H1 (cell line): ENCODE results near the gene ERC1.

Experiments used
- CBX5 ChIP-seq: fragments of 300-800, 300-1000 bp; sonication (generic); IDR thresholded peaks from 2 replicates; pipeline ENCODE4 v1.7.1; 2016; ENCODE audit warnings: antibody characterized with exemption, low read length, low read depth
- CTCF ChIP-seq, 3 experiments: IDR thresholded peaks; 1 replicate in 2 of 3; 2 replicates in 1 of 3; pipeline versions ENCODE4 v1.5.1 to v1.6.1; 2011; ENCODE audit warnings: low read length in 3 of 3, mild to moderate bottlenecking in 3 of 3, inconsistent platforms in 2 of 3, low read depth in 1 of 3, moderate library complexity in 1 of 3; ENCODE audit not compliant: insufficient read depth in 1 of 3; ENCODE audit errors: control extremely low read depth in 1 of 3
- EGR1 ChIP-seq: IDR thresholded peaks from 2 replicates; pipeline ENCODE4 v1.6.1; 2011; ENCODE audit warnings: low read depth, low read length, borderline replicate concordance
- FOSL1 ChIP-seq: IDR thresholded peaks from 2 replicates; pipeline ENCODE4 v1.6.1; 2011; ENCODE audit warnings: mild to moderate bottlenecking, low read depth, low read length, moderate library complexity; ENCODE audit not compliant: insufficient read depth
- POLR2A ChIP-seq, 2 experiments: IDR thresholded peaks; 1 replicate in 1 of 2; 2 replicates in 1 of 2; pipeline ENCODE4 v1.6.1; 2011; ENCODE audit warnings: low read depth in 2 of 2, low read length in 2 of 2, mild to moderate bottlenecking in 2 of 2; ENCODE audit errors: control extremely low read depth in 1 of 2
- RBBP5 ChIP-seq: IDR thresholded peaks from 2 replicates; pipeline ENCODE4 v1.7.1; 2012; ENCODE audit warnings: low read depth, mild to moderate bottlenecking, inconsistent platforms, low read length, moderate library complexity, borderline replicate concordance
- SP2 ChIP-seq: IDR thresholded peaks from 2 replicates; pipeline ENCODE4 v1.6.1; 2012; ENCODE audit warnings: mild to moderate bottlenecking, low read length, inconsistent platforms
- ZNF274 ChIP-seq: IDR thresholded peaks from 2 replicates; pipeline ENCODE4 v1.7.0; 2012; ENCODE audit warnings: low read length, borderline replicate concordance; ENCODE audit errors: extremely low read depth

DNA sequence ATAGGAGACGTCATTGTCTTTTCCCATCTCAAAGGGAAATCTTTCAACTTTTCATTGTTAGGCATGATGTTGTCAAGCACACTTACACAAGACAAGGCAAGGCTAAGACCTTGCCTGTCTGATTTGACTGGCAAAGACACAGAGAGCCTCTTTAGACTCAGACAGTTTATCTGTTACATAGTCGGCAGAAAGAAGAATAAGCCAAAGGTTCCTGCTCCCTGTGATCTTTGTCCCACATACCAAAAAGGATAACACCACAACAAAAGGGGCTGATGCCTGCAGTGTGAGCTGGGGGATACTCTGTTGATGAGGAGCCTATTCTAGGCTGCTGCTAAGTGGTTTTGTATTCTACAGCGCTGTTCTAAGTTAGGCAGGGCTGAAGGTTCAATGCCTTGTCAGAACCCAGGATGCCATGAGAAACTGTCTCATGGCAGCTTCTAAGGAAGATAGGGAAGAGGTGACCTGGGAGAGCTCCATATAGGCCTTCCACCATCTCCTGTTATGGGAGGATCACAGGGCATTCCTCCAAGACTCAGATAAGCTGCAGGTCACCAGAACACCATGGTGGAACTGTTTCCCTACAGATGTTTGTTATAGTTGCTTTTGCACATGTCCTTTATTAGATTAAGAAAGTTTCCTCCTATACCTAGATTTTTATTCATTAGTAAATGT, 12.7 kb downstream of the ERC1 start:
- TF ChIP-seq ZNF274 = no peak
- no peak for TF ChIP-seq POLR2A (IDR thresholded peaks at IDR 0.05; ENCODE audit: control extremely low read depth in 1 of 2, low read depth in 2 of 2, low read length in 2 of 2)
- no peak for TF ChIP-seq SP2
- no peak for TF ChIP-seq CTCF (IDR thresholded peaks at IDR 0.05; ENCODE audit: control extremely low read depth in 1 of 3, insufficient read depth in 1 of 3, low read depth in 1 of 3, low read length in 3 of 3)
- no peak for TF ChIP-seq CBX5
- no peak for TF ChIP-seq RBBP5
- TF ChIP-seq FOSL1 = no peak
- no peak for TF ChIP-seq EGR1
